HG02759 (cell line): ENCODE measurements around the gene USB1.

ENCODE experiments used
- ATAC-seq: cut with Tn5 transposase; IDR thresholded peaks from one replicate; pipeline ENCODE4 v1.9.1; 2021; ENCODE audit warnings: mild to moderate bottlenecking, moderate library complexity; ENCODE audit not compliant: unreplicated experiment

The USB1 gene

DNA sequence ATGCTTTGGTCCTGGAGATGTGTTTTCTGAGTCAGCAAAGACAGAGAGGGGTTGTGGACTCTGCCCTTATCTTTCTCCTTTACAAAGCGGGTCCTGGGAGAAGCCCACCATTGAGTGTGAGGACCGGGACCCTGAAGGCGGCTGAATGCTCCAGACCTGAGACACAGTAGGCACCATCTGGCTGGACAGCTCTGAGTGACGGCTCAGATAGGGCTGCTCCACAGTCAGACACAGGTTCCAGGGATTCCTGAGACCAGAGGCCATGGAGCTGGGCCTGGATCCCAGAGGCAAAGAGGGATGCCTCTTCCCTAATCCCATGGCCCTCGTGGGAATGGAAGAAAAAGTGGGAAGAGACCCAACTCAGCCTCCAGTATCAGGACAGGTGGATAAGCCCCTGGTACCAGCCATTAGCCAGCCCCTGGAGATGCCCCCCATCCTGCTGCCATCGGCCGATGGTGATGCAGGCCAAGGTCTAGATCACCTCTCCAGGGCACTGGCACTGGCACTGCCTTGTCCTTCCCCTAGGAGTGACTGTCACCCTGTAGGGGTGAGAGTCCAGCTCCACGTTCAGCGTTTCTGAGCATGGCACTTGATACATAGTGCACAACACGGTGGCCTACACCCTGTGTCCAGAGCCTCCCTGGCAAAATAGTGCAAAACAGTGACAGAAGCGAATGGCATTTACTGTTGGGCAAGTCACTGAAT, 29.1 kb downstream of the USB1 start:
- no peak for ATAC-seq

DNA sequence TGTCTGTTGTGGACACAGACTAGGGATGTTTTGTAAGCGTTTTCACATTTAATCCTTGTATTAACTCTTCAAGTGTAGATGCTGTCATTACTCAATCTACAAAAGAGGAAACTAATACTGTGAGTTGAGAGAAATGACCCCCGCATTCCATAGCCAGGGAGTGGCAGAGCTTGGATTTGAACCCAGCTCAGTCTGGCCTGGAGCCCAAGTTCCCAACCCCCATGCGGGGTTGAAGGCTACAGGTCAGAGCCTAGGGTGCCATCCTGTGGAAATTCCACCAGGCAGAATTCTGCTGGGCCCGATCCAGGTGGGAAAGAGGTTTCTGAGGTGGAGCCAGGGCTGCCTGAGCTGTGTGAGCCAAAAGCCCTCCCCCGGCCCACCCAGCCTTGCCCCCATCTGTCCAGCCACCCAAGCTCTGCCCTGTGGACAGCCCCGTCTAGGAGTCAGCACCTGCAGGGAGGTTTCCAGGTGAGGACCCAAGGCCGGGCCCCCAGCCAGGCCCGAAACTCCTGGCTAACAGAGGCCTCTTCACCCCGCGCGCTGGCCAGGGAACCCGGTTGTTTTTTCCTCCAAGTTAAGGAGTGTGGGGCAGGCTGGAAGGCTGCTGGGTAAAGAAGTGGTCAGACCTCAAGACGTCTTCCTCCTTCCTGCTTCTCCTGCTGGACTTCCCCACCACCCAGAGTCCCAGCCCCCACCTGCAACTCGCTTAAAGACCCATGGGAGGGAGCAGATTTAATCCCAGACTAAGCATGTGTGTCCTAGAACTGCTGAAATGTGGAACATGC, 30.0 kb downstream of the USB1 start:
- ATAC-seq = no peak

DNA sequence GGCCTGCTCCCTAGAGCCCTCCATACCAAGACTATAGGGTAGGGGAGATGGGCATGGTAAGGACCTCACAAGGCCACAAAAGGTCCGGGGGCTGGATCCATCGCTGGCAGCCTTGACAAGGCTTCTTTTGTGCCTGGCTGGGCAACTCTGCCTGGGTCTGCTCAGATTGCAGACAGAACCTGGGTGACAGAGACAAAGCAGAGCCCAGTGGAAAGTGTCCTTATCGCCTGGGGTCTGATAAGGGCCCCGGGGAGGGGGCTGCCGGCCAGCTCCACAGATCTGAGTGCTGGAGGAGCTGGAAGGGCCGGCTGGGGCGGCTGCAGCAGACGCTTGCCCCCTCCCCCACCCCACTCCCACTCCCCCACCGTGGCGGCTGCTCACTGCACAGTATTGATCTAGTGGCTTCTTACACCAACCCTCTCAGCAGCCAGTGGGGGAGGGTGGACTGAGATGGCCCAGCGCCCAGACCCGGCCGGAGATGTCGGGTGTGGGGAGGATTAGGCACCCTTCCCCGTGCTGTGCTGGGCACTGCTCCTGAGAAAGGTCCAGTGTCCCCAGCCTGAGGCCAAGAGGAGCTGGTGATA, 31.6 kb downstream of the USB1 start:
- no peak for ATAC-seq

DNA sequence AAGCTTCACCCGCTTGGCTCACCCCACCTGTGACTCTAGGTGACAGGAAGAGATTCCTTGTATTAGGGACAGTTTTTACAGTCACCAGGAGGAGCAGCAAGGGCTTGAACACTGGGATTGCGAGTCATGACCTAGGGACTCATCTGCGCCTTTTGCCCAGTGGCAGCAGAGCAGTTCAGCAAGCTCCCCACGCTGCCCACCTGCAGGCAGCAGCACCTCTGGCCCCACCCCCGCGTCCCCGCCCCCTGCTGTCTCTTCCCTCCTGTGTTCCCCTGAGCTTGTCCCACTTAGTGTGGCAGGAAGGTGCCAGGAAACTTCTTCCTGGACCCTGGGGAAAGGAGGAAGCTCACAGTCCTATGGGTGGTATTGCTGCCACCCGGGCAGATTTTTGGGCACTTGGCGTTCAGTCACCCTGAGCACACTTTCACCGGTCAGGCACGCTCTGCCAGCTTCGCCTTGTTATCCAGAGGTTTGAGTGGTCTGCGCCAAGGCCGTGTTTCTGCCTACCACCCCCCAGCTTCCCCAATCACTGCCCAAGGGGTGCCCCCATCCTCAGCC, 33.0 kb downstream of the USB1 start:
- ATAC-seq = no peak

DNA sequence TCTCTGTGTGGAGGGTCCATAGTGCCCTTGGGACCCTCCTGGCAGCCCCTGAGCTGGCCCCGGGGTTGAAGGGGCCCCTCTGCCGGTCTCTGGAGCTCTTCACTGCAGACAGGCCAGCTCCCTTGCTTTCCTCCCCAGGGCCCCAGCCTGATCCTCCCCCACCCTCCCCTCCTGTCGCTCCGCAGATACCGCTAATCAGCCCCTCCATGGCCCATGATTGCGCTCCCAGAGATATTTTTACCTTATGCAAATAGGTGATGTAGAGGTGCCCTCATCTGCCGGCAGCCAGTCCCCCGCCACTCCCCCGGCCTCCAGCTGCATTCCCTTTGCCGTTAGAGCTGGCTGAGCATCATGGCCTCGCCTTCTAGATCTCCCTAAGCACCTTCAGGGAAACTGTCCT, 33.6 kb downstream of the USB1 start:
- ATAC-seq = no peak

DNA sequence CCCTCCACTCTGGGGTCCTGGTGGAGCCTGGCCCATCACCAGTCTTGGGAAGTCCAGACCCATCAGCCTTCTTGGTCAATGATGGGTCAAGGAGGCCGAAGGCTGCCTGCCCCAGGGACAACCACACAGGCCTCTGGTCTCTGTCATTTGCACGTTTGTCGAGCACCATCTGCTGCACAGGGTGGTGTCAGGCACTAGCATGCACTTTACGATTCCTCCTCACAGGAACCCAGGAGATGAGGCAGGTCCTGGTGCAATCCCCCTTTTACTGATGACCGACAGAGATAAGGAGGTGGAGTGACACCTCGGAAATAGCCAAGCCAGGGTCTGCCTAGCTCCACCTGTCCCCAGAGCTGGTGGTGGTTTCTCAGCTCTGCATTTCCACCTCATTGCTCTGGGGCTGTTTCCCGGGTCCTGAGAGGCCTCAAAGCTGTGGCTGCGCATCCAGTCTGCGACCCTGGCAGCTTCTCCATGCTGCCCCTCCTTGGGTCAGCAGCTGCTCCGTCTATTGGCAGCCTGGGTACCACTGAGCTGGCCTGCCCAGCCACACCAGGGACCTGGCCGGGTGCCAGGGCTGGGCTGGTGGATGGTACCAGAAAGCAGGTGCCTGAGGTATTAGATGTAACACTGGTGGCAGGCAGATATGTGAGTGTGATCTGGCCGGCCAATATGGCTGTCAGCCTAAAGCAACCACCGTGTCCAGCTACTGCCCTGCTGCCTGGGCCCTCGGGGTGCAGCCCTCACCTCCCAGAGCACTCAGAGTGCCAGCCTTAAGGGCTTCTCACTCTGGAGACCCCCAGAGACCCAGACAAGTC, 34.4 kb downstream of the USB1 start:
- no peak for ATAC-seq

DNA sequence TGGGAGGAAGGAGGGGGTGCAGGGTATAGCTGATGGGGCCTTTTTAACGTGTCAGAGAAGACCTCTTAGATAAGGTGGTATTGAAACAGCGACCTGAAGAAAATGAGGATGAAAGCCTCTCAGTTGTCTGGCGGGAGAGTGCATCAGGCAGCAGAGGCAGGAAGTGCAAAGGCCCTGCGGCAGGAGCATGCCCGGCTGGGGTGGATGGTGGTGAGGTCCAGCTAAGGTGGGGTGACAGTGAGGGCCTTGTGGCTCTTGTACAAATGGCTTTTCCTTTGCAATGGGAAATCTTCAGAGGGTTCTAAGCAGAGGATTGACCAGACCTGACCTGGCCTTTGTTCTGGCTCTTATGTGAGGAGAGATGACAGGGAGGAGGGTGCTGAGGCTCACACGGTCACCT, 35.7 kb downstream of the USB1 start:
- ATAC-seq = no peak

- no peak for ATAC-seq
Measured at GRCh38 chr16:58037365-58038057, 36.3 kb downstream of the USB1 start.

GRCh38 chr16:58038219-58038641, 37.0 kb downstream of the USB1 start:
- ATAC-seq = no peak

GRCh38 chr16:58039829-58040495, 38.8 kb downstream of the USB1 start:
- no peak for ATAC-seq

- ATAC-seq = no peak
Measured at GRCh38 chr16:58040496-58040846, 39.3 kb downstream of the USB1 start.

GRCh38 chr16:58040945-58041627, 39.9 kb downstream of the USB1 start:
- no peak for ATAC-seq

DNA sequence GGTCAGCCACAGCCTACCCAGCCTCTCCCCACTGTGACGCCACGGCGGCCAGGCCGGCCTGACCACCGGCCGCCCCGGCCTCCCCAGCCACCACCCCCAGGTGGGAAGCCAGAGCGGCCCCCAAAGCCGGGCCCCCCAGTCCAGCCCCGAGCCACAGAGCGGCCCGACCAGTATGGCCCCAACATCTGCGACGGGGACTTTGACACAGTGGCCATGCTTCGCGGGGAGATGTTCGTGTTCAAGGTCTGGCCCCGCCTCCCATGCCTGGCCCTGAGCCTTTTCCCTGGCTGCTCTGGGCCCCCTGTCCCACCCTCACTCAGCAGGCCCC, 40.4 kb downstream of the USB1 start:
- no peak for ATAC-seq

- no peak for ATAC-seq
Measured at GRCh38 chr16:58042001-58042885, 41.0 kb downstream of the USB1 start.

DNA sequence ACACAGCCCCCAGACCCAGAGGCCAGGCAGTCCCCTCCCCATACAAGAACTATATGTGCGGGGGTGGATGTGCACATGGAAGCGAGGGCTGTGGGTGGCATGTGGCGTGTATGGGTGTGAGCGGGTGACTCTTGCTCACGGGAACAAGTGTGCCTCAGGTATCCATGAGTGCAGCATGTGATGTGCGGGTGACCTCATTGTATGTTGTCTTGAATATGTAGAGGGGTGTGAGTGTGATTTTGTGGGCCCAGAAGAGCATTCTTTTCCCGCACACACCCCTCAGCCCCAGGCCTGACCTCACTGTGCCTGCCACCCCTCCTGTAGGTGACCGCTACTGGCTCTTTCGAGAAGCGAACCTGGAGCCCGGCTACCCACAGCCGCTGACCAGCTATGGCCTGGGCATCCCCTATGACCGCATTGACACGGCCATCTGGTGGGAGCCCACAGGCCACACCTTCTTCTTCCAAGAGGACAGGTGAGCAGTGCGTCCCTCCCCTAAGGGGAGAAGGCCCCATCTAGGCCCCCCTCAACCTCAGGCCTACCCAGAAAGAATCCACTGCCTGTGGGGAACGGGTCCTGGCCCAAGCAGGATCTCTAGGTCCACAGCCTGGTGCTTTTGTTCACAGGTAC, 41.8 kb downstream of the USB1 start:
- no peak for ATAC-seq

DNA sequence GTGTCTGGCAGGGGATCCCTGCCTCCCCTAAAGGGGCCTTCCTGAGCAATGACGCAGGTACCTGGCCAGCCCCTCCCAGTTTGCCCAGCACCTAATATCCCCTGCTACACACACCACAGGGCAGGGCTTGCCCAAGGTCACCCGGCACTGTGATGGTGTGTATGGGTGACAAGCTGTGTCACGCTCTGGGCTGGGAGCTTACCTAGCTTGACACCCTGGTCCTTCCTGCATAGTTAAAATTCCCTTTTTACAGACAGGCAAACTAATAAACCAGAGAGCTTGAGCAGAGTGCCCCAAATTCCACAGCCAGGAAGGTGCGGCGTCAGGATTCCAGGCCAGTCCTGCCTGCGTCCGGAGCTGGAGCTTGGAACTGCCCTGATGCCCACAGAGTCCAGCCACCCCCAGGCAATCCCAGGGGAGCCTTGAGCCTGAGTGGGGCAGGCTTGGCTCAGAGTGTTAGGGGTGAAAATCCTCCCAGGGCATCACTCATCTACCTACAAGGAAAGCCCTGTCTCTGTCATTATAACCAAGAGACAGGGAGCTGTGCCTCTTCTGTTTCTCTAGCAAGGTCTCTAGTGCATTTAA, 42.5 kb downstream of the USB1 start:
- no peak for ATAC-seq

GRCh38 chr16:58044266-58045019, 43.2 kb downstream of the USB1 start:
- ATAC-seq = no peak
